GM21367 (cell line): ENCODE measurements around the gene CLSTN1.
"Not testable (repeated sequence)": the region's sequence is repeated elsewhere in the genome, so short reads cannot be mapped to it uniquely, and the experiment has no call there.

ENCODE experiments used
- ATAC-seq: cut with Tn5 transposase; IDR thresholded peaks from one replicate; pipeline ENCODE4 v1.9.1; 2021; ENCODE audit not compliant: unreplicated experiment

Gene CLSTN1

GRCh38 chr1:9766759-9767442, 56.9 kb downstream of the CLSTN1 start:
- no peak for ATAC-seq

- ATAC-seq: no peak
These were observed 59.2 kb downstream of the CLSTN1 start for GRCh38 chr1:9764550-9764949.

GRCh38 chr1:9763914-9764313, 59.9 kb downstream of the CLSTN1 start:
- ATAC-seq: no peak

- ATAC-seq: not testable (repeated sequence)
These were observed 61.3 kb downstream of the CLSTN1 start for GRCh38 chr1:9762446-9762845.

GRCh38 chr1:9761855-9762254, 61.9 kb downstream of the CLSTN1 start:
- ATAC-seq: no peak

GRCh38 chr1:9760824-9761223, 62.9 kb downstream of the CLSTN1 start:
- no peak for ATAC-seq

- ATAC-seq: no peak
These were observed 63.8 kb downstream of the CLSTN1 start for GRCh38 chr1:9759939-9760338.

GRCh38 chr1:9758559-9759121, 65.1 kb downstream of the CLSTN1 start:
- no peak for ATAC-seq

- ATAC-seq: no peak
These were observed 68.2 kb downstream of the CLSTN1 start for GRCh38 chr1:9755441-9755995.

GRCh38 chr1:9753121-9753531, 70.6 kb downstream of the CLSTN1 start:
- no peak for ATAC-seq

- ATAC-seq: no peak
These were observed 71.8 kb downstream of the CLSTN1 start for GRCh38 chr1:9751971-9752370.

- ATAC-seq: no peak
These were observed 74.4 kb downstream of the CLSTN1 start for GRCh38 chr1:9749361-9749760.

- not testable (repeated sequence) for ATAC-seq
These were observed 75.4 kb downstream of the CLSTN1 start for GRCh38 chr1:9748391-9748790.

GRCh38 chr1:9746651-9747050, 77.1 kb downstream of the CLSTN1 start:
- no peak for ATAC-seq

GRCh38 chr1:9746211-9746610, 77.6 kb downstream of the CLSTN1 start:
- no peak for ATAC-seq

GRCh38 chr1:9744106-9744799, 79.5 kb downstream of the CLSTN1 start:
- ATAC-seq: no peak

GRCh38 chr1:9737671-9738070, 86.1 kb downstream of the CLSTN1 start:
- ATAC-seq: no peak

GRCh38 chr1:9737057-9737456, 86.7 kb downstream of the CLSTN1 start:
- ATAC-seq: no peak

- no peak for ATAC-seq
These were observed 87.5 kb downstream of the CLSTN1 start for GRCh38 chr1:9736241-9736640.

- ATAC-seq: no peak
These were observed 88.0 kb downstream of the CLSTN1 start for GRCh38 chr1:9735800-9736199.

GRCh38 chr1:9733160-9733789, 90.5 kb downstream of the CLSTN1 start:
- no peak for ATAC-seq
